IPS DF 6.9 (cell line): ENCODE measurements around the gene ITM2B.

ENCODE experiments used
- DNase-seq: peaks from one replicate; pipeline ENCODE4 v3.0.0-alpha.2; 2013; ENCODE audit warnings: low read depth, low spot score
- H3K27ac ChIP-seq: one replicate; pipeline ENCODE4 v1.5.1; 2013; ENCODE audit warnings: low read length, control low read depth
- H3K27me3 ChIP-seq: 2 replicates; pipeline ENCODE4 v1.6.1; 2013; ENCODE audit warnings: mild to moderate bottlenecking, low read length; ENCODE audit not compliant: control insufficient read depth, insufficient read depth
- H3K36me3 ChIP-seq: 2 replicates; pipeline ENCODE4 v1.6.1; 2013; ENCODE audit warnings: low read length; ENCODE audit not compliant: control insufficient read depth, insufficient read depth
- H3K4me1 ChIP-seq: 2 replicates; pipeline ENCODE4 v1.6.1; 2013; ENCODE audit warnings: low read length; ENCODE audit not compliant: control insufficient read depth, insufficient read depth
- H3K4me3 ChIP-seq: 2 replicates; pipeline ENCODE4 v1.5.1; 2013; ENCODE audit warnings: mild to moderate bottlenecking, low read length
- H3K9me3 ChIP-seq: 2 replicates; pipeline ENCODE4 v1.6.1; 2013; ENCODE audit warnings: low read length, inconsistent platforms; ENCODE audit not compliant: control insufficient read depth, insufficient read depth
- WGBS: extraction: QIAGEN DNeasy Blood & Tissue Kit; methylation state at CpG from one replicate; pipeline ENCODE4 v1.1.7; 2013; ENCODE audit warnings: mixed read lengths, missing lambda C conversion rate; ENCODE audit not compliant: insufficient read length, insufficient coverage; 5-methylcytosine and 5-hydroxymethylcytosine counted together

The ITM2B gene

GRCh38 chr13:48275507-48275906 lies 42.5 kb downstream of the ITM2B start:
- Histone ChIP-seq H3K27ac (no peak overlapping the region), H3K4me1 (no peaks in the 10 kb centered on the region), H3K4me3 (no peak overlapping the region), H3K27me3 (no peaks in the 10 kb centered on the region), H3K36me3 (no peaks in the 10 kb centered on the region), H3K9me3 (no peaks in the 10 kb centered on the region)
- no peak for DNase-seq
- WGBS: no CpG with 5 or more reads among the region's 4 CpGs

GRCh38 chr13:48278806-48279205 lies 45.8 kb downstream of the ITM2B start:
- H3K9me3 ChIP-seq: no peaks in the 10 kb centered on the region
- DNase-seq: no peak
- no peaks in the 10 kb centered on the region for H3K4me1 ChIP-seq
- no peaks in the 10 kb centered on the region for H3K36me3 ChIP-seq
- H3K4me3 ChIP-seq: no peak overlapping the region
- no peaks in the 10 kb centered on the region for H3K27me3 ChIP-seq
- no peak overlapping the region for H3K27ac ChIP-seq
- WGBS: no CpG with 5 or more reads among the region's 2 CpGs

- DNase-seq: no peak
- H3K4me3 ChIP-seq: no peak overlapping the region
- no peaks in the 10 kb centered on the region for H3K9me3 ChIP-seq
- WGBS: no CpG with 5 or more reads among the region's 1 CpG
- H3K36me3 ChIP-seq: no peaks in the 10 kb centered on the region
- H3K27ac ChIP-seq: no peak overlapping the region
- H3K4me1 ChIP-seq: no peaks in the 10 kb centered on the region
- H3K27me3 ChIP-seq: no peaks in the 10 kb centered on the region
These were observed 48.5 kb downstream of the ITM2B start for GRCh38 chr13:48281556-48281955.

- no peaks in the 10 kb centered on the region for H3K27me3 ChIP-seq
- DNase-seq: no peak
- WGBS: no CpG with 5 or more reads among the region's 2 CpGs
- no peak overlapping the region for H3K27ac ChIP-seq
- no peaks in the 10 kb centered on the region for H3K9me3 ChIP-seq
- no peaks in the 10 kb centered on the region for H3K36me3 ChIP-seq
- H3K4me3 ChIP-seq: no peak overlapping the region
- 0 out of 2 replicates have a peak, but pooled peaks cover 1% of the 10 kb centered on the region for H3K4me1 ChIP-seq
These were observed 58.7 kb downstream of the ITM2B start for GRCh38 chr13:48291730-48292129.

GRCh38 chr13:48292650-48293049 lies 59.6 kb downstream of the ITM2B start:
- no CpG with 5 or more reads among the region's 4 CpGs for WGBS
- Histone ChIP-seq H3K27me3 (no peaks in the 10 kb centered on the region), H3K36me3 (no peaks in the 10 kb centered on the region)

GRCh38 chr13:48294653-48295052 lies 61.6 kb downstream of the ITM2B start:
- Histone ChIP-seq H3K9me3 (no peaks in the 10 kb centered on the region), H3K4me1 (0 out of 2 replicates have a peak, but pooled peaks cover 1% of the 10 kb centered on the region), H3K36me3 (no peaks in the 10 kb centered on the region), H3K27me3 (no peaks in the 10 kb centered on the region), H3K27ac (no peak overlapping the region), H3K4me3 (no peak overlapping the region)
- DNase-seq: no peak
- WGBS: no CpG with 5 or more reads among the region's 2 CpGs

More at GRCh38 chr13:48292650-48293049, 59.6 kb downstream of the ITM2B start:
- no peak overlapping the region for H3K27ac ChIP-seq
- 0 out of 2 replicates have a peak, but pooled peaks cover 1% of the 10 kb centered on the region for H3K4me1 ChIP-seq
- no peak for DNase-seq
- H3K4me3 ChIP-seq: no peak overlapping the region
- no peaks in the 10 kb centered on the region for H3K9me3 ChIP-seq

- Histone ChIP-seq H3K4me3 (no peak overlapping the region), H3K9me3 (no peaks in the 10 kb centered on the region), H3K27me3 (no peaks in the 10 kb centered on the region), H3K4me1 (0 out of 2 replicates have a peak, but pooled peaks cover 1% of the 10 kb centered on the region), H3K36me3 (no peaks in the 10 kb centered on the region), H3K27ac (no peak overlapping the region)
- no peak for DNase-seq
- no CpG with 5 or more reads among the region's 1 CpG for WGBS
These were observed 62.3 kb downstream of the ITM2B start for GRCh38 chr13:48295271-48295670.

GRCh38 chr13:48296528-48296927 lies 63.5 kb downstream of the ITM2B start:
- no peak for DNase-seq
- Histone ChIP-seq H3K36me3 (no peaks in the 10 kb centered on the region), H3K27me3 (no peaks in the 10 kb centered on the region), H3K4me3 (no peak overlapping the region), H3K9me3 (no peaks in the 10 kb centered on the region), H3K27ac (no peak overlapping the region), H3K4me1 (0 out of 2 replicates have a peak, but pooled peaks cover 1% of the 10 kb centered on the region)
- WGBS: no CpG with 5 or more reads among the region's 2 CpGs

- DNase-seq: no peak
- no CpG with 5 or more reads among the region's 4 CpGs for WGBS
These were observed 64.3 kb downstream of the ITM2B start for GRCh38 chr13:48297131-48297786.

GRCh38 chr13:48299591-48299990 lies 66.6 kb downstream of the ITM2B start:
- WGBS: no CpG with 5 or more reads among the region's 2 CpGs
- no peak overlapping the region for H3K4me3 ChIP-seq
- H3K27ac ChIP-seq: no peak overlapping the region
- no peaks in the 10 kb centered on the region for H3K9me3 ChIP-seq
- H3K4me1 ChIP-seq: 0 out of 2 replicates have a peak, but pooled peaks cover 1% of the 10 kb centered on the region
- DNase-seq: no peak
- H3K27me3 ChIP-seq: no peaks in the 10 kb centered on the region
- H3K36me3 ChIP-seq: no peaks in the 10 kb centered on the region

More at GRCh38 chr13:48297131-48297786, 64.3 kb downstream of the ITM2B start:
- no peaks in the 10 kb centered on the region for H3K9me3 ChIP-seq
- H3K4me3 ChIP-seq: no peak overlapping the region
- H3K4me1 ChIP-seq: 0 out of 2 replicates have a peak, but pooled peaks cover 1% of the 10 kb centered on the region
- H3K36me3 ChIP-seq: no peaks in the 10 kb centered on the region
- no peaks in the 10 kb centered on the region for H3K27me3 ChIP-seq
- H3K27ac ChIP-seq: no peak overlapping the region

- no CpG with 5 or more reads among the region's 12 CpGs for WGBS
- Histone ChIP-seq H3K9me3 (no peaks in the 10 kb centered on the region), H3K4me1 (no peaks in the 10 kb centered on the region), H3K27me3 (no peaks in the 10 kb centered on the region), H3K36me3 (no peaks in the 10 kb centered on the region), H3K27ac (no peak overlapping the region), H3K4me3 (peak overlapping the region; percentile 90; the same call in 1 of the 2 replicates)
- DNase-seq: no peak
These were observed 69.9 kb downstream of the ITM2B start for GRCh38 chr13:48302871-48303358.
